ENCODE results near the gene EVC.
A peak's percentile ranks its signal among the peaks of the same experiment; 100 is the strongest.
"Not testable (repeated sequence)": the region's sequence is repeated elsewhere in the genome, so short reads cannot be mapped to it uniquely, and the experiment has no call there.

EVC gene

DNA sequence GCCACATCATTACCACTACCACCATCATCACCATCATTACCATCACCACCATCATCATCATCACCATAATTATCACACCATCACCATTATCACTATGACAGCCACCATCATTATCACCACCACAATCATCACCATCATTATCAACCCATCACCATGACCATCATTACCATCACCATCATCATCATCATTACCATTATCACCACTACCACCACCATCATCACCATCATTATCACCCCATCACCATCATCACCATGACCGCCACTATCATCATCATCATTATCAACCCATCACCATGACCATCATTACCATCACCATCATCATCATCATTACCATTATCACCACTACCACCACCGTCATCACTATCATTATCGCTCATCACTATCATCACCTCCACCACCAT is 145.4 kb downstream of the EVC start:
- not testable (repeated sequence) for DNase-seq

DNA sequence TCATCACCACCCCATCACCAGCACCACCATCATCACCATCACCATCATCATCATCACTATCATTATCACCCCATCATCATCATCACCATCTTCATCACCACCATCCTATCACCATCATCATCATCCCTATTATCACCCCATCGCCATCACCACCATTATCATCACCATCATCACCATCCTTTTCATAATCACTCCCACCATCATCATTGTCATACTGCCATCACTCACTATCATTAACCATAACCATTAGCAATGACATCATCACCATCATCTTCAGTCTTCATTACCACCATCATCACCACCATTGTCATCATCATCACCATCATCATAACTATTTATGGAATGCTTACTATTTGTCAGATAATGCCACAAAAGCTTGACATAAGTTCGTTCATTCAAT is 146.2 kb downstream of the EVC start:
- no peak for DNase-seq

DNA sequence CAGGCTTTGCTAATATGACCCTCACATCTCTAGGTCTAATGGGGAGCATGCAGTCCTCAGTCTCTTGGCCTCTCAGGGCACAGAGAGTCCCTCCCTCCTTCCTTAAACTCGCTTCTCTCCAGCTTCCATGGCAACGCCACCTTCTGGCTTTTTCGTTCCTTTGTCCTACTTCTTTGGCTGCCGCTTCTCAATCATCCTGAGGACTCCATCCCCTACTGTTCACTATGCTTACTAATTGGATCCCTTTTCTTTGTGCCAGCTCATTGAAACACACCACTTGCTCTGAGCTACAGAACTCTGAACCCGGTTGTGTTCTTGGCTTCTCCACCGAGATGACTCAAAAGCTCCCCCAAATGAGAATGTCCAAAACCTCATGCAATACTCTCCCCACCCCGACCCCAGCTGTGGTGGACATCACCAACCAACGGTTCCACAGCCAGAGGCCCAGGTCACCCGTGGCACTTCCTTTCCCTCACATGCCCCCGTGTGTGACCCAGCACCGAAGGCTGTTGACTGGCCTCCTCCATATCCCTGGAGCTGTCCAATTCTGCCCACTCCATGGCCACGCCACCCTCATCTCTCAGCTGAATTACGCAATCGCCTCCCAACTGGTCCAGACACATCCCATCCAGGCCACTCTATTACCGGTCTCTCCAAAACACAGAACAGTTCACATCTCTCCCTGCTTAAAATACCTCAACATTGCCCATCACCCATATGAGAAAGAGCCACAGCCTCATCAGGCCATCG is 147.2 kb downstream of the EVC start:
- DNase-seq, result no peak

DNA sequence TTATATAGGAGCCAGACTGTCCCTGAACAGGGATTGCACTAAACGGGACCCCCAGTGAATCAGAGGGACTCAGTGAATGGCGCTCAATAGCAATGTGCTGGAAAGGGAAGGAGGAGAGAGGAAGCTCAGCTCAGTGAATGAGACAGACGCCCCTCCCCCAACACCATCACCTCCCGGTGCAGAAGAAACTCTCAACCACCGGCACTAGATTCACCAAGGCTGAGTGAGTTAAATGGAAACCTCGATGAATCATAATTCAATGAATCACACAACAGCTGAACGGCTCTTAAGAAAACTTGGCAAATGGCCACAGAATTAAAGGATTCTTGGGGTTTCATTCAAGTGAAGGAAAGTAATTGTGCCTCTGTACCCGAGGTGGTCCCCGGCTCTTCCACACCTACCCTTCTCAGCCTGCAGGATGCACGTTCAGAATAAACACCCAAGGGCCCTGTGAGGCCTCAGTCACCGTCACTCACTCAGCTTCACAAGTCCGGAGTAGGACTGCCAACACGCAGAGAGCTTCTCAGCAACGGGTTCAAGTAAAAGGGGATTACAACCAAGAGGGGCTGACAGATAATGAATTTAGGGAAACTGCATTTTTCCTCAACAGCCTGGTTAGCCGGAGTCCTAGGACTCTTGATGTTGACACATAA is 152.6 kb downstream of the EVC start:
- DNase-seq, result peak; percentile 17

Measured in OCI-M1 (cell line).